GM18502 (cell line): Measurements from ENCODE around the gene SERF2.
"Not testable (repeated sequence)": the region's sequence is repeated elsewhere in the genome, so short reads cannot be mapped to it uniquely, and the experiment has no call there.

Experiments used
- ATAC-seq: cut with Tn5 transposase; IDR thresholded peaks from one replicate; pipeline ENCODE4 v1.9.1; 2021; ENCODE audit warnings: mild to moderate bottlenecking; ENCODE audit not compliant: unreplicated experiment, poor library complexity

The SERF2 gene

GRCh38 chr15:43826508-43827341, 34.6 kb downstream of the SERF2 start, which contains the start of gene WDR76:
WDR76 (plus strand) TSS chr15:43827002; CDS start chr15:43827033, 31 bp downstream.
- ATAC-seq = peak; percentile 52

GRCh38 chr15:43828061-43828657, 36.0 kb downstream of the SERF2 start:
- no peak for ATAC-seq

- not testable (repeated sequence) for ATAC-seq
Observed at GRCh38 chr15:43829951-43830540, 37.9 kb downstream of the SERF2 start.

GRCh38 chr15:43830691-43831275, 38.7 kb downstream of the SERF2 start:
- not testable (repeated sequence) for ATAC-seq

GRCh38 chr15:43831519-43832052, 39.5 kb downstream of the SERF2 start:
- not testable (repeated sequence) for ATAC-seq

- not testable (repeated sequence) for ATAC-seq
Observed at GRCh38 chr15:43832485-43832884, 40.4 kb downstream of the SERF2 start.

GRCh38 chr15:43845421-43845820, 53.3 kb downstream of the SERF2 start:
- ATAC-seq = no peak
